ENCODE measurements around the gene OLIG2. TPM values are rescaled to one million over a fixed set of nuclear protein-coding genes. Genes with fewer than 3 reads are reported as not detected.
A peak's percentile ranks its signal among the peaks of the same experiment; 100 is the strongest.

Gene OLIG2
- total and polyA plus RNA-seq, 2 experiments from 2014 or later, result 0.15 to 1.4 TPM

DNA sequence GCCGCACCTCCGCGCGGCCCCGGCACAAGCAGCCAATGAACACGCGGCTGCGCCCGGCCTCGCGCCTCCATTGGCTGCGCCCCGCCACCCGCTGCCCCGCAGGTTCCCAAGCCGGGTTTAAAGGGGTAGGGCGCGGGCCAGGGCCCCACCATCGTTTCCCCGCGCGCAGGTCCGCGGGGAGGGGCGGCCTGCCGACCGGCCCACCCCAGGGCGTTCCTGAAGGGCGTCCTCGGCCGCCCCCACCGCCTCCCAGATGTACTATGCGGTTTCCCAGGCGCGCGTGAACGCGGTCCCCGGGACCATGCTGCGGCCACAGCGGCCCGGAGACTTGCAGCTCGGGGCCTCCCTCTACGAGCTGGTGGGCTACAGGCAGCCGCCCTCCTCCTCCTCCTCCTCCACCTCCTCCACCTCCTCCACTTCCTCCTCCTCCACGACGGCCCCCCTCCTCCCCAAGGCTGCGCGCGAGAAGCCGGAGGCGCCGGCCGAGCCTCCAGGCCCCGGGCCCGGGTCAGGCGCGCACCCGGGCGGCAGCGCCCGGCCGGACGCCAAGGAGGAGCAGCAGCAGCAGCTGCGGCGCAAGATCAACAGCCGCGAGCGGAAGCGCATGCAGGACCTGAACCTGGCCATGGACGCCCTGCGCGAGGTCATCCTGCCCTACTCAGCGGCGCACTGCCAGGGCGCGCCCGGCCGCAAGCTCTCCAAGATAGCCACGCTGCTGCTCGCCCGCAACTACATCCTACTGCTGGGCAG lies 44.4 kb downstream of the OLIG2 start, which contains the start of gene OLIG1:
TSS of gene OLIG1 (plus strand) at position 148 of the 750 bp plus-strand sequence. CDS start at position 254, 106 bp downstream.
- Mint-ChIP-seq H3K36me3 (ENCODE audit: low read depth) (peaks cover 7% of the 10 kb centered on the region), H3K4me3 (peak within 1 kb of the TSS; percentile 72), H3K27me3 (ENCODE audit: insufficient read depth, low read depth, poor library complexity) (peaks cover 66% of the 10 kb centered on the region), H3K4me1 (peaks cover 41% of the 10 kb centered on the region), H3K27ac (no peak within 1 kb of the TSS), H3K9me3 (peaks cover 14% of the 10 kb centered on the region)
- Histone ChIP-seq H3K27me3 (ENCODE audit: insufficient read depth) (peaks cover 99% of the 10 kb centered on the region), H3K9me2 (ENCODE audit: insufficient read depth) (no peaks in the 10 kb centered on the region), H3K79me2 (replicated peaks; ENCODE audit: insufficient read depth) (no peaks in the 10 kb centered on the region), H3K4me3 (peak within 1 kb of the TSS; percentile 63), H3K4me1 (ENCODE audit: insufficient read depth) (peaks cover 31% of the 10 kb centered on the region), H3K27ac (ENCODE audit: low read depth) (no peak within 1 kb of the TSS), H4K20me1 (replicated peaks; ENCODE audit: insufficient read depth) (no peaks in the 10 kb centered on the region; the same call in 1 of the 2 replicates), H3K4me2 (peak within 1 kb of the TSS; percentile 89), H3F3A (replicated peaks; ENCODE audit: low read depth) (0 out of 2 replicates have a peak, but pooled peaks cover 5% of the 10 kb centered on the region), H3K36me3 (ENCODE audit: insufficient read depth) (no peaks in the 10 kb centered on the region), H2AFZ (peak within 1 kb of the TSS; percentile 93)
- DNase-seq (ENCODE audit: low spot score) (peak; percentile 90), ATAC-seq (peak; percentile 78)
- TF ChIP-seq, protein P1, sequence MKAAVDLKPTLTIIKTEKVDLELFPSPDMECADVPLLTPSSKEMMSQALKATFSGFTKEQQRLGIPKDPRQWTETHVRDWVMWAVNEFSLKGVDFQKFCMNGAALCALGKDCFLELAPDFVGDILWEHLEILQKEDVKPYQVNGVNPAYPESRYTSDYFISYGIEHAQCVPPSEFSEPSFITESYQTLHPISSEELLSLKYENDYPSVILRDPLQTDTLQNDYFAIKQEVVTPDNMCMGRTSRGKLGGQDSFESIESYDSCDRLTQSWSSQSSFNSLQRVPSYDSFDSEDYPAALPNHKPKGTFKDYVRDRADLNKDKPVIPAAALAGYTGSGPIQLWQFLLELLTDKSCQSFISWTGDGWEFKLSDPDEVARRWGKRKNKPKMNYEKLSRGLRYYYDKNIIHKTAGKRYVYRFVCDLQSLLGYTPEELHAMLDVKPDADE (IDR thresholded peaks at IDR 0.05), result no peak
- TF ChIP-seq ZNF331 (CRISPR knock-in tag; IDR thresholded peaks at IDR 0.05; ENCODE audit: low read depth) (no peak), EZH2 (IDR thresholded peaks at IDR 0.05; ENCODE audit: low read depth, unreplicated experiment) (peak; percentile 32), EZH2phosphoT487 (IDR thresholded peaks at IDR 0.05; ENCODE audit: unreplicated experiment) (no peak)

- Mint-ChIP-seq H3K27me3 (ENCODE audit: insufficient read depth, low read depth, poor library complexity) (peaks cover 70% of the 10 kb centered on the region), H3K4me1 (peaks cover 43% of the 10 kb centered on the region), H3K9me3 (peaks cover 14% of the 10 kb centered on the region), H3K27ac (no peak overlapping the region), H3K4me3 (no peak overlapping the region; the same call in 2 of the 3 replicates), H3K36me3 (ENCODE audit: low read depth) (peaks cover 7% of the 10 kb centered on the region)
- Histone ChIP-seq H4K20me1 (replicated peaks; ENCODE audit: insufficient read depth) (no peaks in the 10 kb centered on the region; the same call in 1 of the 2 replicates), H3K27ac (ENCODE audit: low read depth) (no peak overlapping the region), H3F3A (replicated peaks; ENCODE audit: low read depth) (0 out of 2 replicates have a peak, but pooled peaks cover 5% of the 10 kb centered on the region), H3K79me2 (replicated peaks; ENCODE audit: insufficient read depth) (no peaks in the 10 kb centered on the region), H3K4me2 (peak overlapping the region; percentile 89), H3K4me1 (ENCODE audit: insufficient read depth) (peaks cover 33% of the 10 kb centered on the region), H3K9me2 (ENCODE audit: insufficient read depth) (no peaks in the 10 kb centered on the region), H3K4me3 (peak overlapping the region; percentile 63), H3K27me3 (ENCODE audit: insufficient read depth) (peaks cover 96% of the 10 kb centered on the region), H3K36me3 (ENCODE audit: insufficient read depth) (no peaks in the 10 kb centered on the region), H2AFZ (peak overlapping the region; percentile 93; the same call in 1 of the 2 replicates)
- DNase-seq (ENCODE audit: low spot score) (no peak), ATAC-seq (no peak)
- no peak for TF ChIP-seq ZNF114 (CRISPR knock-in tag; IDR thresholded peaks at IDR 0.05)
- TF ChIP-seq JUNB (IDR thresholded peaks at IDR 0.05; ENCODE audit: unreplicated experiment), result no peak
Observed at GRCh38 chr21:33070744-33070997, 44.9 kb downstream of the OLIG2 start.

DNA sequence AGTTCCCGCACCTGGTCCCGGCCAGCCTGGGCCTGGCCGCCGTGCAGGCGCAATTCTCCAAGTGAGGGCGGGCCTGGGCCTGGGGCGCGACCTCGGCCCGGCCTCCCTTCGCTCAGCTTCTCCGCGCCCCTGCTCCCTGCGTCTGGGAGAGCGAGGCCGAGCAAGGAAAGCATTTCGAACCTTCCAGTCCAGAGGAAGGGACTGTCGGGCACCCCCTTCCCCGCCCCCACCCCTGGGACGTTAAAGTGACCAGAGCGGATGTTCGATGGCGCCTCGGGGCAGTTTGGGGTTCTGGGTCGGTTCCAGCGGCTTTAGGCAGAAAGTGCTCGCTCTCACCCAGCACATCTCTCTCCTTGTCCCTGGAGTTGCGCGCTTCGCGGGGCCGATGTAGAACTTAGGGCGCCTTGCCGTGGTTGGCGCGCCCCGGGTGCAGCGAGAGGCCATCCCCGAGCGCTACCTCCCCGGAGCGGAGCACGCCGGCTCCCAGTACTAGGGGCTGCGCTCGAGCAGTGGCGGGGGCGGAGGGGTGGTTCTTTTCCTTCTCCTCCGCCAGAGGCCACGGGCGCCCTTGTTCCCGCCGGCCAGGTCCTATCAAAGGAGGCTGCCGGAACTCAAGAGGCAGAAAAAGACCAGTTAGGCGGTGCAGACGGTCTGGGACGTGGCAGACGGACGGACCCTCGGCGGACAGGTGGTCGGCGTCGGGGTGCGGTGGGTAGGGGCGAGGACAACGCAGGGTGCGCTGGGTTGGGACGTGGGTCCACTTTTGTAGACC lies 45.4 kb downstream of the OLIG2 start:
- DNase-seq (ENCODE audit: low spot score) (peak; percentile 69), ATAC-seq (peak; percentile 40)
- H3K4me3 Mint-ChIP-seq, result peak overlapping the region; percentile 72
- H3K27ac Mint-ChIP-seq, result no peak overlapping the region
- Histone ChIP-seq H3K27me3 (ENCODE audit: insufficient read depth) (peaks cover 96% of the 10 kb centered on the region), H4K20me1 (replicated peaks; ENCODE audit: insufficient read depth) (no peaks in the 10 kb centered on the region; the same call in 1 of the 2 replicates), H3K9me2 (ENCODE audit: insufficient read depth) (no peaks in the 10 kb centered on the region), H3K4me1 (ENCODE audit: insufficient read depth) (peaks cover 38% of the 10 kb centered on the region), H3K36me3 (ENCODE audit: insufficient read depth) (no peaks in the 10 kb centered on the region), H2AFZ (peak overlapping the region; percentile 93), H3K4me3 (peak overlapping the region; percentile 63), H3K79me2 (replicated peaks; ENCODE audit: insufficient read depth) (no peaks in the 10 kb centered on the region), H3K27ac (ENCODE audit: low read depth) (no peak overlapping the region), H3K4me2 (peak overlapping the region; percentile 89), H3F3A (replicated peaks; ENCODE audit: low read depth) (peaks cover 5% of the 10 kb centered on the region; the same call in 1 of the 2 replicates)
- H3K36me3 Mint-ChIP-seq (ENCODE audit: low read depth), result peaks cover 7% of the 10 kb centered on the region
- TF ChIP-seq NANOG (IDR thresholded peaks at IDR 0.05; ENCODE audit: borderline replicate concordance) (no peak), REST (IDR thresholded peaks at IDR 0.05; ENCODE audit: unreplicated experiment) (no peak), EZH2 (IDR thresholded peaks at IDR 0.05; ENCODE audit: low read depth, unreplicated experiment) (peak; percentile 79), ZNF114 (CRISPR knock-in tag; IDR thresholded peaks at IDR 0.05) (no peak), JUNB (IDR thresholded peaks at IDR 0.05; ENCODE audit: unreplicated experiment) (no peak)
- TF ChIP-seq, protein P1 (IDR thresholded peaks at IDR 0.05), result no peak
- H3K27me3 Mint-ChIP-seq (ENCODE audit: insufficient read depth, low read depth, poor library complexity), result peaks cover 76% of the 10 kb centered on the region
- H3K4me1 Mint-ChIP-seq, result peaks cover 49% of the 10 kb centered on the region
- H3K9me3 Mint-ChIP-seq, result peaks cover 14% of the 10 kb centered on the region
